Stimulated activated CD8-positive, alpha-beta memory T cell treated with anti-CD3 and anti-CD28 coated beads, Interleukin-15, amount 100 ng/mL, for 4 hours (primary cell): ENCODE measurements around the gene ELK4.

Source experiments
- DNase-seq, 2 donors: peaks; one replicate each; pipeline ENCODE4 v3.0.0-alpha.2; 2020; ENCODE audit warnings: low read depth in 2 of 2

The ELK4 gene, protein sequence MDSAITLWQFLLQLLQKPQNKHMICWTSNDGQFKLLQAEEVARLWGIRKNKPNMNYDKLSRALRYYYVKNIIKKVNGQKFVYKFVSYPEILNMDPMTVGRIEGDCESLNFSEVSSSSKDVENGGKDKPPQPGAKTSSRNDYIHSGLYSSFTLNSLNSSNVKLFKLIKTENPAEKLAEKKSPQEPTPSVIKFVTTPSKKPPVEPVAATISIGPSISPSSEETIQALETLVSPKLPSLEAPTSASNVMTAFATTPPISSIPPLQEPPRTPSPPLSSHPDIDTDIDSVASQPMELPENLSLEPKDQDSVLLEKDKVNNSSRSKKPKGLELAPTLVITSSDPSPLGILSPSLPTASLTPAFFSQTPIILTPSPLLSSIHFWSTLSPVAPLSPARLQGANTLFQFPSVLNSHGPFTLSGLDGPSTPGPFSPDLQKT

DNA sequence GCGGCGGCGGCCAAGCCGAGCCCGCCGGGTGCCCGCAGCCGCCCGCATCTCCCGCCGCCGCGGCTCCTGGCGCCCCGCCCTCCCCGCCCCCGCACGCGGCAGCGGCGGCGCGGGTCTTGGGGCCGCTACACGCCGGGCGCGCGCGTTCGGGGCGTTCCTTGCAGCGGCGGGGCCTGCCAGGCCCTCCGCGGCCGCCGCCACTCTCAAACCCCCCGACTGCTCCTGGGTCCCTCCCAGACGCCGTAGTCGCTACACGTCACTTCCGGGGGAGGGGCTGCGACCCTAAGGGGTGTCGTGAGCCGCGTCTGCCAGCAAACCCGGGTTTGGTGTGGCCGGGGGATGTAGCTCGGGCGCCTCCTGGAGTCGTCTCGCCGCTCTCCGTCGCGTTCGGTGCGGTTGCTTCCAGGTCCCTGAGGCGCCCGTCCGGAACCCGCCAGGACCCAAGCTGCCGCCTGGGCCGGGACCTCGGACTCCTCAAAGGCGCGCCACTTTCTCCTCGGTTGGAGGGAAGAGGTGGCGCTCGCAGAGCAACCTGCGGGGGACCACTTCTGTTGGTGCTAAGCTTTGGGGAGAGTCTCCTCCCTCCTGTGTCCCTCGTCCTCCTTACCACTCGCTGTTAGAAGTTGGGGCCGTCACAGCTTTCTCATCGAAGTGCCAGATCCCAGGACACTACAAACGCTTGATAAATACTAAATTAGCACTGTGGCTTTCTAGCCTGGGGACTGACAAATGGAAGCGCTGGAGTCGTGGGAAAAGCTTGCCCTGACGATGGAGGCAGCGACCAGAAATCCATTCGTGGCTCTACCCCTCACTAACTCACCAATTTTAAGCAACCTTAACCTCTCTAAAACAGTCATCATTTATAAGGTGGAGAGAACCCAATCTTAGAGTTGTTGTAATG, at the start of gene ELK4:
ELK4 (minus strand) TSS at position 244 of the 901 bp plus-strand sequence. CDS start 8,129 bp downstream, outside the sequence.
- DNase-seq: peak; percentile 99

DNA sequence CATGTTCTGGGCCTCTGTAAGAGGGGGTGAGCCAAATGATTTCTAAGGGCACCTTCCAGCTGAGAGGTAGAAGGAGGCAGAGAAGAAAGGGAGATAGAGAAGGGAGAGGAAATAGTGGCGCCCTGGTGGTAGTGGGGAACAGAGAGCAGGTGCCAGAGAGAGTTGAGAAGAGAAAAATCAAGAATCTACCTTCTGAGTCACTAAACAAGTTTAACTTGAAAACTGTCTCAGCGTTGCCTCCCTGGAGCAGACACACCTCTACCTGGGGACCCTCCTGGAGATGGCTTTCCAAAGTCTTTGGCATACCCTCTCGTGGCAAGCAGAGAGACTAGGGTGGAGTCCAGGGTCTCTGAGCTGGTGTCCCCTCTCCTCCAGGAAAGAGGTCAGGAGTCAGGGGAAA, 49.6 kb upstream of the ELK4 start:
- no peak for DNase-seq

DNA sequence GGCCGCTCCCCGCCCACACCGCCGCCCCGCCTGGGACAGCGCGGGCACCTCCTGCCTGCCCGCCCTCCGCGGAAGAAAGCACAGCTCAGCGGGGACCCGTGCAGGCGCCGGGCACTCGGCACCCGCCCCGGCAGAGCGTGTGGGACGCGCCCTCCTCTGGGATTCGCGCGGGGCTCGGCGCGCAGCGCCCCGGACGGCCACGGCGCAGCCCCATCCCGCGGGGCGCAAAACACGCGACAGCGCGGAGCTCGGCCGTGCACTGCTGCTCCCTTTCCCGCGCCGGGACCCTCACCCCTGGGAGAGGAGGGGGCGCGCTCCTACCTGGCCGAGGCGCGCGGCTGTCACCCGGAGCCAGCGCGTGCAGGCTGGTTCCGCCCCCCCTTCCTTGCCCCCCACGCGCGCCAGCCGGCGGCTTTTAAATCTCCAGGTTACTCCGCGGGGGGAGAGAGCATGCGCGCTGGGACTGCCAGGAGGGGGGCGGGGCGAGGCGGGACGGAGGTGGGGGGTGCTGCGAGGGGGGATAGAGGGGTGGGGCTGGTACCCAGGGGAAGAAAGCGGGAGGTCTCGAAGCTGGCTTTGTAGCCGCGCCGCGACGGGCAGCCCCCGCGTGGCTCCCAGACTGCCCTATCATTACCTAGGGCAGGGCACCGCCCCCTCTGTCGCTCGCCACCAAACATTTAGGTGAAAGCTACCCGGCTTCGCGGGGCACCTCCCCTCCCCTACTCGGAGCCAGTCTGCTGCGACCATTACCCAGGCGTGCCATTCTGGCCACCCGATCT, 48.5 kb upstream of the ELK4 start, which contains the start of gene SLC45A3:
SLC45A3 (minus strand) TSS at position 437 of the 779 bp plus-strand sequence. CDS start 15,853 bp downstream, outside the sequence.
- DNase-seq: peak; percentile 24 to 29

DNA sequence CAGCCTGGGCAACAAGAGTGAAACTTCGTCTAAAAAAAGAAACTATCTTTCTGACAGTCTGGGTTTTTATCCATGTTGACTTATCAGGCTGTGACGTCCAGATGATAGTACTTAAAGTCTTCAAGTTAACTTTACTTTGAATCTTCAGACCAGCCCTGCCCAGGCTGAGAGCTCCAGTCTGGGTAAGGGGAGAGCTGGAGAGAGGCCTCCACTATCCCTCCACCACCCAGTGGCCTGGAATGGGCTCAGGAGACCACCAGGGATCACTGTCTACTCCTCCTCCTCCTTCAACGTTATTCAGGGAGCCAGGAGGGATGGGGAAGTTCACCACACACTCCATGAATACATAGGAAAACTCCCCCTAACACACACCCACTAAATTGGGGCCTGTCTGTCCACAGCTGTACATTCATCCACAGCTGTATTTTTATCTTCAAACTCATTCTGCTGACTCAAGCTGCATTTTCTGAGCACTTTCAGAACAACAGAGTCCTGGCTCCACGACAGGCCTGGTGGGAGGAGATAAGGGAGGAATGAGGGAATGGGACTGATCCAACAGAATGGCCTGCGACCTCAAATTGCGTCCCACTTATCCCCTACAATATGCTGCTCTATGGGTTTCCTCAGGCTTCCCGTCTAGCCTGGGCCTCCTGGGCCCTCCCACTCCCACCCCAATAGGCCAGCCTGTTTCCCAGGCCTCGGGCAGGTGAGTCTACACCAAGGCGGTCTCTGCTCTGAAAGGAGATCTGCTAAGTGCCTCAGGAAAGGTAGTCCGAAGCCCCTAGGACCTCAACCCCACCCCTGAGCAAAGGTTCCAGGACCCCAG, 46.7 kb upstream of the ELK4 start:
- DNase-seq: no peak

DNA sequence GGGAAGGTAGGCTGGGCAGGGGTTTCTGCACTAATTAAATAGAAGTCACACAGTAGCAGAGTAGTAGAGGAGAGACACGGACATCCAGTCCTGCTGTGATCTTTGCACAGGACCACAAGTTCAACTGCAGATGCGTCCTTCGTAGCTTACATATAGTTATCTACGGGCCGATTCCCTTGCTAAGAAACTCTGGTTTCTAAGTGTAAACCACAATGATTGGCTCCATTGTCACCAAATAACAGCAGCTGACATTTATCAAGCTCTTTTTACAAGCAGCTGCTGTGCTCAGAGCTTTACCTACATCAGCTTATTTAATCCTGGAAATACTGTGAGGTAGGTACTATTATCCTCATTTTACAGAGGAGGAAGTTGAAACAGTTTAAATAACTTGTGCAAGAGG, 45.4 kb upstream of the ELK4 start:
- no peak for DNase-seq

DNA sequence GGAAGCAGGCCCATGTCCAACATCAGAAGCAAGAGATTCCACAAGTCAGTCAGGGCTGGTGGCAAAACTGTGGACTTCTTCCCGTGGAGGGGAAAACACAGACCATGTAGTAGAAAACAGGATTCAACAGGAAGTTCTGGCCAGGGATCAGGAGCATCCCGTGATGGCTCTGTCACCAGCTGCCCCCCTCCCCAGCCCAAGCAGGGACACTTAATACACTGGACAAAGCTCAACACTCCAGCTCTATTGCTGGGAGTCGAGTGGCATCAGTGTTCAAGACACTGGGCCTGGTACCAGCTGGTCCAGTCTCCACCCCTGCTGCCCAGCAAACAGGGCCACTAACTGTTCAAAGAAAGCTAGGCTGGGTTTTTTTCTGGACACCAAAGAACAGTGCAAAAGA, 44.8 kb upstream of the ELK4 start:
- no peak for DNase-seq

DNA sequence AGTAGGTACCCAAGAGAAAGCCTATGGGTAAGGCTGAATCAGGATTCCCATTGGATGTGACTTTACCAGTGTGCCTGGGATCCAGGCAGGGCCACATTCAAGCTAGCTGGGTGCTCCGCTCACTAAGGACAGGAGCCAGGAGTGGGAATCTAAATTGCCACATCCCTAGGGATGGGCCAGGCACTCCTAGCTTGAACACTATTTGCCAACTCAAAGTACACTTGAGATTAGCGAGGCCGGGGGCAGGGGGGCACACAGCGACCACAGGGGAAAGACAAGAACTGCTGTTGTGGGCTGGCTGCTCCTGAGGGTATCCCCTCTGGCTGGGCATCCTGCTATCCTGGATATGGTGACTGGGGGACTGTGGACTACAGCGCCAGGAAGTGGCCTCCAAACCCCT, 44.2 kb upstream of the ELK4 start:
- DNase-seq: no peak

DNA sequence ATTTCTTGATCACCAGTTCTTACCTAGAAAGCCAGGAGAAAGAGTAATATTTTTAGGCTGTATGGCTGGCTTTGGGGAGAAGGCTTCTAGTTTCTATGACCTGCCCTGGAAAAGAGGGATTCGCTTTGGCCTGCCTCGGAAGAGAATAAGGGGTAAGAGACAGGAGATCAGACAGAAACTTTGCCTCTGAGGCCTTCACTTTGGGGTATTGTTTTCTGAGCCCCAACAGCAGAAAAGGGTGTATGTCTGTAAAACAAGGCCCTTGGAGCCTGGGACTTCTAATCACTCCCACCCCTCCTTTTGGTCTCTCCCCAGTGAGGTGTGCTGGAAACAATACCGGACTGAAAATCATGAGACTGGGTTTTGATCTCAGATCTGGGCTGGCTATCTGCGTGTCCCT, 43.4 kb upstream of the ELK4 start:
- no peak for DNase-seq

DNA sequence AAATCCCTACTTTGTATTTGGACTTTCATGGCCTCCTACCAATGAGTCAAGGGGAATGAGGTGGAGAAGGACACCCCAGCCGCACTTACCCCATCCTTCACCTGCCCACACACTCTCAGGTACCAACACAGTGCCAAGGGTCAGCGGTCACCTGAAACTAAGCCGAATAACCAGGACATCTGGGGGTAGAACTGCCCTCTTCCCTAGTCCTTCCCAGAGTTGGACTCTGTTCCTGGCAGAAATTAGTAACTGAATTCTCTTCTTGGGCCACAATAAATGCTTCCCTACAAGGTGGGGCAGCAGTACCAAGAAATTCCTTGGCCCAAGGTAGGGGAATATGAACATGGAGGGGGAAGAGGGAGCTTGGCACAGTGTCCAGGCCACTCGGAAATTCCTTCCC, 41.2 kb upstream of the ELK4 start:
- no peak for DNase-seq

DNA sequence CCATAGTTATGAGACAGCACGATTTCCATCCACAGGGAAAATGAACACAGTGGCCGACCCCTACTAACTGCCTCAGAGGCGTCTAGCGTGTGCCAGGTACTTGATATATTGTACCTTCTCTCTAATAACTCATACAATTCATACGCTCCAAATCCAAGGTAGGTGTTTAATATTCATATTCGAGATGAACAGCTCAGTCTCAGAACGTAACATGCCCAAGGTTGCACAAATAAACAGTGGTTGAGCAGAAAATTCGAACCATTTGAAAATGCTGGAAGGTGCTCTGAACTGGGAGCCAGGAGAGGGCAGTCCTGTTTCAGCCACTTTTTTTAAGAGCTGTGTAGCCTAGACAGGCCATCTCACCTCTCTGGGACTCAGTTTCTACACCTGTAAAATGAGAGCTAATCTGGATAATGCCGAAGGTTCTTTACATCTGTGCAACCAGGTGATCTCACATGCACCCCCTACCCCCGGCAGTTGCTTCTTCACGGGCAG, 40.6 kb upstream of the ELK4 start:
- no peak for DNase-seq

DNA sequence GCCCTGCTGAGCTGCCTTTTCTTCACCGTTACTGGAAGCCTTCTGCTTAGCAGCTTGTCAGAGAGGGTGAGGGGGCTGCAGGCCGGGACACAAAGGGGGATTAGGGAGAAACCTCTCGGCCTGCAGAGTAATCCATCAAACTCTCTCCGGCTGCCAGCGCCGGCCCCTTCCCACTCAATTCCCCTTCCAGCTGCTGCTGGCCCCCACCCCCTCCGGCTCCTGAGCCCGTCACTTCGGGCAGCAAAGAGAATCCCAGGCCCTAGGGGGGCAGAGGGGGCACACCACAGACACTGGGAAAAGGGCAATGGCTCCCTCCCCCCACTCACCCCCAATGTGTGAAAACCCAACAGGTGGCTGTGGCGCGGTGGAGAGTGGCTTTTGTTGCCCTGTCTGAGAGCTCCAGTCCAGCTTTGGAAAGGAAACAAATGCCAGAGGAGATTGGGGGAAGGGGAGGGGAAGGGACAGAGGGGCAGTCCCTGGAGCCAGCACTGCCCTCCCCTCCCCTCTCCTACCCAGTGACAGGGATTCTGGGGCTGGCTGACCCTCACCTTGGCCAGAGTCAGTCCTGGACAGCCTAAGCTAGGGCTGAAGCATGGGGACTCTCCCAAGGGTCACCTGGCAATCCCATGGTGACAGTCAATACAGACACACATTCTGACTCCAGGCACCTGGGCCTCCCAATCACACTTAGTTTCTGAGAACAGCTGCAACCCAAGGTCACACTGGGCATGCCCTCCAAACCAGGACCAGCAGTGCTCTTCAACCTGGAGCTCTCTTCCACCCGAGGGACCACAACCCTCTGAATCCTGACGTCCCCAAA, 39.0 kb upstream of the ELK4 start:
- no peak for DNase-seq

DNA sequence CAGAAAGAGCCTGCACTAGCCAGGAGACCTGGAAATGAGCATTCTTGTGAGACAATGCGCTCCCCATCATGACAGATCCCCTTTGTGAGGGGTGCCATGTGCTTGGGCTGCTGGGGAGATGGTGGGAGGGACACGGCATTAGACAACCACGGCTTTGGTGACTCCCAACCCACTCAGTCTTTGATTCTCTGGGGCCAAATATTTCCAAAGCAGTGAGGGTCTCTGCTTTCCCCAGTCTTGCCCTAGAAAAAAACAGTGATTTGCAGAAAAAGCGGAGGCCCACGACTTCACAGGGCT, 38.3 kb upstream of the ELK4 start:
- no peak for DNase-seq

DNA sequence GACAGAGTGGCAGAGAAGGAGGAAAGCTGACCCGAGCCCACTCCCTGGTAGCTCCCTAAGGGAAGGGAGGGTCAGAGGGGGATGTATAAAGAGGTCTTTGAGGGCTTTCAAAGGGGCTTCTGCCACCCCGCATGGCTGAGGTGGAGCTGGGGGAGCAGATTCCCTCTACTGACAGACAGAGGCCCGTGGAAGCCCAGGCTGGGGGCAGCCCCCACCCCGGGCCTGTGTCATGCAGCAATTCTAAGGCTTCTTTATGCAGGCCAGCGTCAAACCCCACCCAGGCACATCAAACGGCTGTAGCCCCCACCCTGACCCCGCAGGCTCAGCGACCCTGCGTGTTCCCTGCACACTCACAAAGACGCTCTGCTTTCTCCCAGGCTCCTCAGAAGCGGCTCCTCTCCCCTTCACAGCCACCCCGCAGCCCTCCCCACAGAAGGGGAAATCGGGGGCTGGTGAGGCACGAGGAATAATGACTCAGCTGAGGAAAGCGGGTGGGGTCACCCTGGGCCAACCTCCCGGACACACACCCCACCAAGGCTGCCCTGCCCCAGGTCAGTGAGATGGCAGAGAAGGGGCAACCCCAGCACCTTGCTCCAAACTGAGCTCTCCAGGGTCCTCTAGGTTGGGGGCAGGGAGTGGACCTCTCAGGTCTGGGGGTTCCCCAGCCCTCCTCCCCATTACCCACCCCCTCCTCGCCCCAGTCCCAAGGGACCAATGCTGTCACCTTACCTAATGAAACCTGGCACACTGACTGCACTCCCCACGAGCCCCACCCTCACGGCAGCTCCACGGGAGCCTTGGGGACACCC, 37.7 kb upstream of the ELK4 start:
- DNase-seq: no peak

DNA sequence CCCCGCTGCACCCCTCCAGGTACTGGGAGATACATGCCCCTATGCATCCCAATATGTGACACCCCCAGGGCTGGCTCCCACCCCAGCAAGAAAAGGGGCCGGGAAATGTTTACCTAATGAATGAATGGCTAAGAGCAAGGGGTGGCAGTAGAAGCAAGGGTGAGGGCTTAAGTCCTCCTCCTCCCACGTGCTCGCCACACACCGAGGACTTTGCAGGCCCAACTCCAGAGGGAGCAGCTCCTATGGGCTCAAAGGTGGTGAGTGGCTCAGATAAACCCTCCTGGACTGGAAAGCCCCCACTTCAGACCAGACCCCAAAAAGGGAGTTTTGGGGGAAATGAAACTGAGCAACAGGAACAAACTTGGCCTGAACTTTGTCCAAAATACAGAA, 37.1 kb upstream of the ELK4 start:
- DNase-seq: no peak

DNA sequence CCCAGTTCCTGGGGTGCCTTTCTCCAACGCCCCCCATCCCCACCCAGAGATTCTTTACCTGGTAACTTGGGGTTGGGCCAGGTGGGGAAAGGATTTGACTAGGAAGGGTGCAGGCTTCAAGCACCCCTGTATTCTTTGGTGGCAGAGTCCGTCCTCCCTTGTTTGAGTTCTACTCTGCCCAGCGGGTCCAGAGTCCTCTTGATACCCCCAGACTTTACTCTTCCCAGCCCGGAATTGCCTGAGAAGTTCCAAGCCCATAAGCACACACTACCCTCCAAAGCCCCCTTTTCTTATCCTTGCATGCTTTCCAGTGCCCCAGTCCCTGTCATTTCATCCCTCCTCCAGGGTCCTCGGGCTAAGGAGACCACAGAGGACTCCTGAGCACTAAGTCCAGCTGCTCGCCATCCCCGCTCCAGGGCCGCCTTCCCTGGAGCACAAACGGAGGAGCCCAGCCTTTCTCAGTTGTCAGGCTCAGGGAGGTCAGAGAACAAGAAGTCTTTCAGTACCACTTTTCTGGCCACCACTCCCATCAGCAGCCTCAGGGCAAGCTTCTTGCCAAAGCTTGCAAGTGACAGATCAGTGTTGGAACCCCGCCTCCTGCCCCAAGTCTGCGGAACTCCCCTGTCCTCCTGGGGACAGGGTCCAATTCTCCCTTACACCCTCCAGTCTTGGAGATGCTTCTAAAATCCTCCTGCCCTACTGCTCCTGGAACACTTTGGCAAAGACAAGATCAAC, 36.3 kb upstream of the ELK4 start:
- DNase-seq: no peak

DNA sequence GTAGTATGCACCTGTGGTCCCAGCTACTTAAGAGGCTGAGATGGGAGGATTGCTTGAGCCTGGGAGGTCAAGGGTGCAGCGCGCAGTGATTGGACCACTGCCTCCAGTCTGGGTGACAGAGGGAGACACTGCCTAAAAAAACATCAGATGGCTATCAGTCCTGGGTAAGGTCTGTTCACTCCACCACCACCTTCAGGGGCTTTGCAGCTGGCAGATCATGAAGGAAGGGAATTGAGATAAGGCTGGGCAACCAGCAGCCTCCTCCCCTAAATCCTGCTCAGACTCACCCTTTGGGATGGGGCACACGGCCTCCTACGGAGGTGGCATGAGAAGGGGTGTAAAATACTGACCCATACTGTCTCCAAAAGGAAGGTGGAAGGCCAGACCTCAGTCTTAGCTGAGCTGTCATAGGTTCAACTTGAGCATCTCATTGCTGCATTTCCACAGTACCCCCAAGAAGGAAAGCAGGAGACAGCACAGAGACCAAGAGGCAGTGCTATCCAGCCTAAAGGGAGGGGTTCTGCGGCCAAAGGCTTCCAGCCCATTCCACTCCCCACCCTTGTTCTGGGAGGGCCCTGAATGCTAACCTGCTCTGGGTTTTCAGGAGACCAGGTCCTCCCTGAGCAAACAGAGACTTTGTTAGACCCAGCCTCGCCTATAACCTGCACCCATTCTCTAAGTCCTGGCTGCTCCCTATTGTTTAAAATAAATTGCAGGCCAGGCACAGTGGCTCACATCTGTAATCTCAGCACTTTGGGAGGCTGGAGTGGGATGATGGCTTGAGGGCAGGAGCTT, 34.8 kb upstream of the ELK4 start:
- no peak for DNase-seq

DNA sequence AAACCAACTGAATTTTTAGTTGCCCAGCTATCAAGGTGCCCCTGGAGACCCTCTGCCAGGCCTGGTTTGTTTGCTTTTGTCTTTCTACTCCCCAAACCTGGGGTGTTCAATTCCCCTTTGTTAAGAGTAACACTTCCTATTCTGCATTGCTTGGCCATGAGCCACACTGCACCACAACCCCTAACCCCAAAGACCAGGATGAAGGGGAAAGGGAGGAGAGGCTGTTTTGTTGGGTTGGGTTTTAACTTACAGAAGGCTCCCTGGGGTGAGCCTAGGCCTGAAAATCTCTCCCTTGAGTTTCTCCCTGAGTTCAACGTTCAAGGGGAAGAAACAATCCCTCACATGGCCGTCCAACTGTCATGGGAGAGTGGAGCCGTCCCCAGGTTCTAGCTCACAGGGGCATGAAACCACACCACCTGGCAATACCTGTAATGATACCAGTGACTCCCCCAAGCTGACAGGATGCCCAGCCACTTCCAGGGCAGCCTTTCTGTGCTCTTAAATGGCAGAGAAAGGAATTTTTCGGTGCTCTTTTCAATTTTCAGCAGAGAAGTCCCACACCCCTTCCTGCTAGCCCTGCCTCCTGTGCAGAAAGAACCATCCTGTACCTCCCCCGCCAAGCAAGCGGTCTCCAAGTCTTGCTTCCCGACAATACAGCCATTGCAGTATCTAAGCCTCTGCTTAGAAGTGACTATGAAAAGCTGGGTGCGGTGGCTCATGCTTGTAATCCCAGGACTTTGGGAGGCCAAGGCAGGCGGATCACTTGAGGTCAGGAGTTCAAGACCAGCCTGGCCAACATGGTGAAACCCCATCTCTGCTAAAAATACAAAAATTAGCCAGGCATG, 33.6 kb upstream of the ELK4 start:
- no peak for DNase-seq
